HG02981 (cell line): ENCODE data around the gene STK32B.

Experiments used
- ATAC-seq: cut with Tn5 transposase; IDR thresholded peaks from one replicate; pipeline ENCODE4 v1.9.1; 2021; ENCODE audit warnings: mild to moderate bottlenecking, moderate library complexity; ENCODE audit not compliant: unreplicated experiment

Gene STK32B

DNA sequence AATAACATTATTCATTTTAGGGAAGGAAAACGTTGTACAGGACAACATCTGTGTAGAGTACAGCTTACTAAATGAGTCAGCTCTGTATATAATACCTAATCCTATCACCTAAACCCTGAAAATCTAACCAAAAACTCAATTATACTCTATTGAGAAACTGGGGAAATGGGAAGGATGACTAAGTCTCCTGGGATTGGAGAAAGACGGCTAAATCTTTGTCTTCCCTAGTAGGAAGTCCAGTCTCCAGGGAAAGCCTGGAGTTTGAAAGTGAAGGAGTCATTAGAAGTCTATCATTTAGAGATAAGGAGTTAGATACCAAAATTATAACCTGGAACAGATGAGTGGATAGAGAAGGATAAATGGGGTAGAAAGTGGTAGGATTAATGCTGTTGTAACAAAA is 286.5 kb downstream of the STK32B start:
- ATAC-seq, result no peak

DNA sequence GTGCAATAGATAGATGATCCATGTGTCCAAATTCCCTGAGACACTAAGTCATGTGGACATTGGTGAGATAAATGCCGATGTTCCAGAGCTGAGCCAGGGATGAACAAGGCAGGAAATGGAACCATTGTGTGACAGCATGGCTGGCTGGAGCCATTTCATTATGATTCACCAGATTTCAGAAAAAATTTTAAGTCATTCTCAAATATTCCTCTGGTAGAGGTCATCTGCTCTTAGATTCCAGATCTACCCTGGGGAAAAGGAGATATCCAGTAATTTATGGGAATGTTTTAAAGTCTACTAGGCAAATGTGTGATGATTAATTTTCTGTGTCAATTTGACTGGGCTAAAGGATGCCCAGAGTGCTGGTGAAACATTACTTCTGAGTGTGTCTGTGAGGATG is 287.3 kb downstream of the STK32B start:
- ATAC-seq, result no peak

DNA sequence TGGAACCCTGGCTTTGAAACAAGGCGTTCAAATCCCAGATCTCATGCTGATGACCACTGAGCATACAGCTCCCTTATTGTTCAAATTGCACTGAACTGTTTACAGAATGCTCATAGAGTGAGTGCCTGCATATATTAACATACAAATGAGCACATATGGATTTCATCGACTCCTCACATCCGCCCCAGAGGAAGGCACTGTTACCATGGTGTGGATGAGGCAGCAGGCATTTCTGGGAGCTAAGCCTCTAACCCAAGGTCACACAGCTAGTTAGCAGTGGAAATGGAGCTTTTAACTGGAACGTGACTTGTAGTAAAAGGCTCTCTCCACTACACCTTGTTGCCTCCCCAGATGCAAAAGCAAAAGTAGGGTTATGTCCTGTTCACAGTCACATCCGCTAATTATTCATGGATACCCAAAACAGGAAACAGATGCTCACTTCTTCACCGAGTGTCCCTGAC is 289.7 kb downstream of the STK32B start:
- no peak for ATAC-seq

DNA sequence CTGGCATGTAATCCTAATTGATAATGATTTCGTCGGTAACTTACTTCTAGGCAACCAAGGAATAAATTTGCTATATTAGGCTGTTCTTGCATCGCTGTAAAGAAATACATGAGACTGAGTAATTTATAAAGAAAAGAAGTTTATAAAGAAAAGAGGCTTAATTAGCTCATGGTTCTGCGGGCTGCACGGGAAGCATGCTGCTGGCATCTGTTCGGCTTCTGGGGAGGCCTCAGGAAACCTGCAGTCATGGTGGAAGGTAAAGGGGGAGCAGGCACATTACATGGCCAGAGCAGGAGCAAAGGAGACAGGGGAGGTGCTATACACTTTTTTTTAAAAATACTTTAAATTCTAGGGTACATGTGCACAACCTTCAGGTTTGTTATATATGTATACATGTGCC is 290.2 kb downstream of the STK32B start:
- no peak for ATAC-seq

DNA sequence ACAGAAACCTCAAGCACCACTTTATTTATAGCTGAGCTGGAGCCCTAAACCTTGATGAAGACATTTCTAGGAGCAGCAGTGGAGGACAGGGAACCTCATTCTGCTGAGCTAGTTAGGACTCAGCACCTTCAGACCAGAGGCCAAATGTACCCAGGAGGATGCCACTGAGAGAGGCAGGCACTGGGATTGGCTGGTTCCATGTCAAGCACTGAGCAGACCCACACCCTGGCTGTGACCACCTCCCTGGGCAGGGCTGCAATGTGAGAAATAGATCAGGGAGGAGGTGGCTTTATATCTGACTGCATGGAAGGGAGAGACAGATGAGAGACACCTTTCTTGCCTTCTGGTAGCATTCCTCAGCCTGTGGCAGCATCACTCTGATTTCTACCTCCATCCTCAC is 304.6 kb downstream of the STK32B start:
- ATAC-seq, result no peak

DNA sequence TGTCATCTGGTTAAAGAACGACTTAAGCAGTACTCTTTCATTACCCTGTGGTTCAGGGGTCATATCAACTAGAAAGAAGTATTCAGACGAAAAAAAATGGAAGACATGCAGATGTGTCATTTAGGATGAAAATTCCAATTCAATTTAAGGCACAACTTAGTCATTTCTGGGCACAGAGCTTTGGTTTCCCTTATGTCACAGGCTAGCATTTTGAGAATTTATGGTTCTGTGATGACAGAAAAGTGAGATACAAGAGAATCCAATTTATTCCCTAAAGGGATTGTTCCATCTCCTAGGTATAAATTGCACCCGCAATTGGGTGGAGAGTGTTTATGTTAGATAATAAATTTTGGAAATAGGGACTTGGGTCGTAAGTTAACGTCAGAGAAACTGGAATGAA is 306.6 kb downstream of the STK32B start:
- no peak for ATAC-seq

DNA sequence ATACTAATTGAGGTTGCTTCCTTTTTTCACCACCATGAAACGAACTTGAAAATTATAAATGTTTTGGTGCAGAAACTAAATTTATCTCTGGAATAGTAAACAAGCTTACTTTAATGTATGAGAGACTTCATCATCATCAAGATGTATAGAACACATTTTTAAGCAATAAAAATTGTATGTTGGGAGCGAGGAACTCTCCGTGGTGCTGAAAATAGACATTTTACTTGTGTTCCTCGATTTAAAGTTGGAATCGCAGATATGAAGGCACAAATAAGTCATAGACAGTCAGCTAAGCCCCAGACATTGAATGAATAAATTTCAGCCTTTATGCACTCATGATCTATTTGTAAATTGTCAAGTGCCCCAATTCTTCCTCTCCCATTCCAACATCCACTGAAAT is 310.7 kb downstream of the STK32B start:
- no peak for ATAC-seq

DNA sequence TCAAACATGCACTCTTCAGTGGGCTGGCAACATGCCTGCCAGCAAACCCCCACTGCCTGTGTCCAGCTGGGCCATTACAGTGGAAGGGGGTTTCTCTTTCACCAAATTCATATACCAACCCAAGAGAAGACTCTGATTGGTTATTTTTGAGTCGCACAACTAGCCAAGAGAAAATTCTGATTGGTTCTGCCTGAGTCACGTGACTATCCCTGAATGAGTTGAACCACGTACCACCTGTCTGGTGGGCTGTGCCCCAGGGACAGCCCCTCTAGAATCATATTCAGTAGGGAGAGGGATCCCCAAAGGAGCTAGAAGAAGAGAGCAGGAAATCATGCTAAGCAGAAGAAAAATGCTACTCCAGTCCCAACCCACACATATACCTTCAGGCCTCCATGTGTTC is 313.1 kb downstream of the STK32B start:
- no peak for ATAC-seq

DNA sequence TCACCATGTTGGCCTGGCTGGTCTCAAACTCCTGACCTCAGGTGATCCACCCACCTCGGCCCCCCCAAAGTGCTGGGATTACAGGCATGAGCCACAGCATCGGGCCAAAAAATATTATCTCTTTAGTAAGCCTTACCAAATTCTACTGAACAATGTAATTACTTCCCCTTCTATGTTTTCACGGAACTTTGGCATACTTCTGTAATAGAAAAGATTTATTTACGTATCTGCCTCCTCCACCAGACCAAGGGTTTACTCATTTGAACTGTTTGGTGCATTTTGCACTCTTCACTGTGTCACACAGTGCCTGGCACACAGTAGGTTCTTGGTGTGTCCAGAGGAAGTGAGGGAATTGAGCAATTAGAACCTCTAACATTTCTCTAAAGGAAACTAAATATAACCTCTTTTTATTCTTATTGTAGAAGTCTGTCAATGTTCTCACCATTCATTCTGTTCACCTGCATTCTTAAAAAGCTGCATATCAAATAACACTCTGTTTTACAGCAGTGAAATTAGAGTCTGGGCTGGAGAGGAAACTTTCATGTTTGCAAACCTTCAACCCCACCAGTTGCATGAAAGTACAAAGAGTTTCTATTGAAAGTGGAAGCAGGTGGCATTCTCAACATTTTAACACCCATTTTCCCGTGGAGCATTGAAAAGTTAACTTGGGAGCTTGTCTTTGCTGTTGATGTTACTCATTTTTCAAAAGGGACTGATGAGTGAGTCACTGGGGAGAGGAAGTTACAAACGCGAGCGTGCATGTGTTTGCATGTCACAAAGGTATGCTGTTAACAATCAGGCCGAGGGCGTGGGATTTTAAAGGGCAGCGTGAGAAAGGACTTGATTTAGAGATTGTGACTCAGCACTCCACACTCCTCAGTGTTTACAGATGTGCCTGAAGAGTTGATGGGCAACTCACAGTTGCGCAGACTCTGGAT is 314.1 kb downstream of the STK32B start:
- ATAC-seq, result no peak

DNA sequence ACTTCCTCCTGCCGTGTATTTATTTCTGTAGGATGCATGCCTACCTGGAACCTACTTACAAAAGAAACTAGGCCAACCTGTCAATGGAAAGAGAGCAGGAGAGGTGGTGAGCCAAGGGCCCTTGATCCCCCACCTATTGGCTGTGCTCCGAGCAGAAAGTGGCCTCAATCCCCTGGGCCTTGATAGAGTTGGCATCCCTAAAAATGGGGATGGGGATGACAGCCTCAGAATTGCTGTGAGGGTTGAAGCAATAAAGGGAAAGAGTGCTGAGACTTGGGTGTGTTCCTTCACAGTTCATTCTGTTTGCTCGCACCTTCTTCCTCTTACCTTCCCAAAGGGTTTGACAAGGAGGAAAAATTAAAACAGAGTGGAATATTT is 314.7 kb downstream of the STK32B start:
- ATAC-seq, result no peak

DNA sequence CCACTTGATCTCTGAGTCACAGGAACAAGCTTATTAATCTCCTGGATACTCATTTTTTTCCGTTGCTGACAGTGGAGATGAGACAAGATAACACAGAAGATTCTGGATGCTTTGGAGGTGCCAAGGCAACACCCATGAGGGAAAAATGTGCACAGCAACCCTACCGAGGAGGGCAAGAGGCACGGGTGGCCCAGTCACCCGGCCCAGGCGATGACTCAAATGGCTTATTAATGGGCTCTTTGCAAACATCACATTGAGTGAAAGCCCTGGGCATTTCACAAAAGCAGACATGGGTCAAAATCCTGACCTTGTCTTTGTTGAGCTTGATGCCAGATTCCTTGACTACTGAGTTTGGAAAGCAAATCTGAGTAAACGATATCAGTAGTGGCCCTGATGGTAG is 315.1 kb downstream of the STK32B start:
- ATAC-seq, result no peak

DNA sequence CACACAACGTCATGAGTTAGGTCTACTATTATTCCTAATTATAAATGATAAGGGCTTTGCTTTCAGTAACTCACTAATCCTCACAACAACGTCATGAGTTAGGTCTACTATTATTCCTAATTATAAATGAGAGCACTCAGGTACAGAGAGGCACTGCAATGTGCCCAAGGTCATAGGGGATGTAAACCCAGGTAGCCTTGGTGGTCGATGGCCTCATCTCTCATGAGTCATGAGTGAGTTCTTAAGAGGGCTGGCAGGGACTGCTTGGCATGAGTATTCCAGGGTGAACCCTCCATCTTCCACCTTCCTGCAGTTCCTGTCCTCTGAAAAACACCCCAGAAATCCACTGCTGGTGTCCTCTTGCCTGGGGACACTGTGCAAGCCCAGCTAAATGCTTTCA is 317.1 kb downstream of the STK32B start:
- ATAC-seq, result no peak

DNA sequence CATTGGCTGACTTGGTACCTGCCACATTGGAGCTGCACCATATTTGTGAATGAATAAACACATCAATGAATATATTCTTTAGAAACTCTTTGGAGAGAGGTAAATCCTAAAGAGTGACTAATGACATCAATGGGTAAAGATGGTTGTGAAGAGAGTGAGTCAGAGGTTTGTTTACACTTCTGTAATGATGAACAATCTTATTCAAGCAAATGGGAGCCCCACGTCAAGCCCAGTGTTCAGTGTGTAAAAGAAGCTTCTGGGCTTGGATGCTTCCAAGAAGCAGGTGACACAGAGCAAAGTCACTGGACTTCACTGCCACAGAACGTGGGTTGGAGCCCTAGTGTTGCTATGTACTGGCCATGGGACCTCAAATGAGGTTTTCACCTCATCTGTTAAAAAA is 319.0 kb downstream of the STK32B start:
- ATAC-seq, result no peak

DNA sequence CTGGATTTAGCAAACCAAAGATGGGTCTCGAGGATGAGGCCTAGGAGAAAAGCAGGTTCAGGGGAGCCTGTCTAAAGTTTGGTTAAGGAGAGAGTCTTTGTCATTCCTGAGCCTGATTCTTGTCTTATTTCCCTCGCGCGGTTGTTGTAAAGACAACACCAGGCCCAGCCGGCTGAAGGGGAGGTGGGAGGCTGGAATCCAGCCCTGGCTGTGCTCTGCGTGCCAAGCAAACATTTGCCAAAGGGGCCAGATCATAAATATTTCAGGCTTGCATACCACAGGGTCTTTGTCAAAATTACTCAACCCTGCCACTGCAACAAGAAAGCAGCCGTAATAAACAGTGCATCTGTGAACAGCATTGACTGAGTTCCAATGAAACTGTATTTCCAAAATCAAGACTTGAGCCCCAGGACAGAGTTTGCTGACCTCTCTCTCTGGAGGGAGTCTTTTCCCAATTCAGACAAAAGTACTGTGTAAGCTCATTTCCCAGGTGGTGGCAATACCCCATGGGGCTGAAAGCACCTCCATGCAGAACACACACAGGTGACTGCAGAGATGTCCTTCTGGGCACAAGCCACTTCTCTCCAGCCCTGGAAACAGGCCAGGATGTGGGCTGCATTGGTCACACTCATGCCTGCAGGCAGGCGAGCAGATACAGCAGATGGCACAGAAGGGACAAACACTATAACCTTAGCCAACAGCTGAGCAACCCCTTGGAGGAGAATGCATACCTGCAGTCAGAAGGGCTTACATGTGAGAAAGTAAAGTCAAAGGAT is 320.3 kb downstream of the STK32B start:
- ATAC-seq, result no peak

DNA sequence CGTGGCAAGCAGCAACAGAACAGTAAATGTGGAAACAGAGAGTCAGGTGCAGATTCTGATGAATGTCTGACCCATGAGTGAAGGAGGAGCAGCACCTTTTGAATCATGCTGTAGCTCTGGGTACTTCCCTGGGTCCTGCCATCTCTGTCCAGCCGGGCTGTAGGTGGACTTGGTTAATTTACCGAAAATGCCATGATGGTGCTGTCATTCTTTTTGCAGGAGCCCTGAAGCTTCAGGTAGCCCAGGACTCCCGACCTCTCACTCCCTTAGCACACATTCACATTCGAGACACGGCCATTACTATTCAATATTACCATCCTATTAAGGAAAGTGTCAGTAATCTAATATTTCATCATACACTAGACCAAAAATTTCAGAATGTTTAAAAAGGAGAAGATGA is 320.9 kb downstream of the STK32B start:
- no peak for ATAC-seq

DNA sequence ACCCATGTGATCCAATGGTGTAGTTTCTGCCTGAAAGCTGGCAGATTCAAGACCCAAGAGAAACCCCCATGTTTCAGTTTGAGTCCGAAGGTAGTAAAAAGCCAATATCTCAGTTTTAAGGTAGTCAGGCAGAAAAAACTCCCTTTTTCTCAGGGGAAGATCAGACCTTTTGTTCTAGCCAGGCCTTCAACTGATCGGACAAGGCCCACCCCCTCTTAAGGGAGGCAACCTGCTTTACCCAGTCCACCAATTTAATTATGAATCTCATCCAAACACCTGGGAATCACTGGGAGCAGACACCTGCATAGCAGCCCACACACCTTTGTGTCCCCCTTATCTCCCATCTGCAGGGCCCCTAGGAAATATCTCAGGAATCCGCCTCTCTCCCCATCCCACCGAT is 322.0 kb downstream of the STK32B start:
- ATAC-seq, result no peak

DNA sequence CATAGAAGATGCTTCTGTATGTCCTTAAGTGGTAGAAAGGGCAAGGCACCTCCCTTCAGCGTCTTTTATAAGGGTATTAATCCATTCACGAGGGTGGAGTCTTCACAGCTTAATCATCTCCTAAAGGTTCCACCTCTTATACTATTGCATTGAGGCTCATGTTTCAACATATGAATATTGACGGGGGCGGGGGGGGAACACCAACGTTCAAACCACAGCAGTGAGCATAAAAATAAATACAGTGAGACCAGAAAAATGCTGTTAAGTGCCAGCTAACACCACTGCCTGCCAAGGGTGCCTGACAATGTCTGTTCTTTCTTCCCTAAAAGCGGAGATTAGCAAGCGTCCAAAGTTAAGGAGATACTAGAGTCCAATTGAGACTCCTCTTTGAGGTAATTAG is 323.3 kb downstream of the STK32B start:
- ATAC-seq, result no peak

DNA sequence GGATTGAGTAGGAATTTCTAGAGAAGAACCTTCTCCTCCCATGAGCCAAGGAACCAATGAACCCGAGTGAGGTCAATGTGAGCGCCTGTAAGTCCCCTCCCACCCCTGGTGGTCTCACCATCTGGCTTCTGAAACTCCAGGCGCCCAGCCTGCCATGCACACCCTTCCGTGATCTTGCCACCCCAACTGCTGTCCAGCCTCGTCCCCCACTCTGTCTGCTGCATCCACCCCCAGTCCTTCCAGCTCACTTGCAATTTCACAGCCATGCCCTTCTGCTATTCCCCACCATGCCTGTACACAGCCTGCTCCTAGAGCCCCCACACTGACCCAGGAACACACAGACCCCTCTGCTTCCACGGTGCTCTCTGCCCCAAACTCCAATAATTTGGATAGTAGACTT is 323.7 kb downstream of the STK32B start:
- ATAC-seq, result no peak

DNA sequence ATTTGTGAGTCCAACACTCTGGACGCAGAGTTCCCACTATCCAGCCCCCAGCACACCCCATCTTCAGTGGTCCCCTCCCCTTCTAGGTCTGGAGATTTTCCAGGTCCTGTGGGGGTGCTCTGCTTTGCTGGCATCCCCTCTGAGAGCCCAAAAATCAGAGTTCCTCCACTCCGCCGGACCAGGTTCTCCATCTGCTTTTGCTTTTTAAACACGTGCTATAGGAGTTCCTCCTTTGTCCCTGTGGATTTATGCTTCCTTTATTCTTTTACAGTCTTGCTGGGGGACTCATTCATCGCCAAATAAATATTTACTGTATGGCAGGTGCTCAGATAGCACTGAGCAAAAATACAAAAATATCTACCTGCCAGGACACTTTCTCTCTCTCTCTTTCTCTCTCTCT is 324.7 kb downstream of the STK32B start:
- no peak for ATAC-seq

DNA sequence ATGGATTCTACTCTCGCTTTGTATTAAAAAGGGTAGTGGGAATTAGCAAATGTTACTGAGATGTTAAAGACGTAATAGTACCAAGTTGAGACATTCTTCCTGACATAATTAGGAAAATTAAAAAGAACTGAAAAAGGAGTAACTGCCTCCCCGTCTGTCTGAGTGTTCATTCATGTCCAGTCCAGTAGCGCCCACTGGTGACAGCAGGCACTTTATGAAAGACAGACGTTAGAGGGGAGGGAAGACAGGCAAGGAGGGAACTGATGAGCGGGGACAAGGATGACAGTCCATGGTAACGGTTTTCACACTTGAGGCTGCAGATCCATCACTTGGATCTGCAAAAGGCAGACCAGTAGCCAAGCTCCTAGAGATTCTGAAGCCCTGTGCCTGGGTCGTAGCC is 326.7 kb downstream of the STK32B start:
- ATAC-seq, result no peak

DNA sequence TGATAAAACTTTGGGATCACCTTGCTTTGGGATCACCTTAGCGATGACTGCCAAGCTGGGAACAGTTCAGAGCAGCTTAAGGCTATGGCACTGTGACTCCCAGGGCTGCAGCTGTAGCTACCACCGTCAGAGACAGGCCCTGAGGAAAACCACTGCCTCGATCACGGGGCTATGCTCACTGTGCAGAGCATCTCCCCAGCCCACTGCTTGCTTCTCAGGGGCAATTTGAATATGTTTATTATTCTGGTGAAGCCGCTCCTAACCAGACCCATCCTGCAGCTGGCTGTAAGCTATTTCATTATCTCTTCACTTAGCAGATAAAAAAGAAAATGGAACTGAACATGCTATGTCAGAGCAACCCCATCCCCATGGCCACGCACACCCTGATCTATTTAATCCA is 328.6 kb downstream of the STK32B start:
- no peak for ATAC-seq

DNA sequence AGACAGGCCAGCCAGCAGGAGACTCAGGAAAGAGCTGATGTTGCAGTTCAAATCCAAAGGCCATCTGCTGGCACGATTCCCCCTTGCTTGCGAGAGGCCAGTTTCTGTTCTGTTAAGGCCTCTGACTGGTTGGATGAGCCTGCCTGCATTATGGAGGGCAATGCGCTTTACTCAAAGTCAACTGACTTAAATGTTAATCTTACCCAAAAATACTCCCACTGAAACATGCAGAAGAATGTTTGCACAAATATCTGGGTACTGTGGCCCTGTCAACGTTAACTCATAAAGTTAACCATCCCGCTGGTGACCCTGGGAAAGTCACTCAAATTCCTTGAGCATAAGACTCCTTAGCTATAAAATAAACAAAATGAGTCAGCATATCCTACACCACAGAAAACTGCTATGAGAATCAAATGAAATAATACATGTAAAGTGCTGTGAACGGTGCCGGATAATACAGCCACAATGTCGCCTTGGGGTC is 330.7 kb downstream of the STK32B start:
- no peak for ATAC-seq
